AG04450 (cell line): ENCODE results near the gene AVP. TPM values are rescaled to one million over a fixed set of nuclear protein-coding genes. Genes with fewer than 3 reads are reported as not detected.

Experiments
- CTCF ChIA-PET: fragments of 300-600, 350-600 bp; formaldehyde crosslinking; extraction: SDS; loops from one replicate; lab custom pipeline; 2022; ENCODE audit warnings: antibody characterized with exemption, inconsistent platforms; lab: Charles Lee
- POLR2A ChIA-PET: fragments of 350-600 bp; formaldehyde crosslinking; extraction: SDS; loops from one replicate; lab custom pipeline; 2021; ENCODE audit warnings: antibody characterized with exemption, inconsistent platforms; lab: Yijun Ruan, JAX
- DNase-seq: peaks from one replicate; pipeline ENCODE4 v3.0.0-alpha.2; 2011; ENCODE audit warnings: low read depth, low spot score
- H3K27ac ChIP-seq: one replicate; pipeline ENCODE4 v1.5.1; 2012; ENCODE audit warnings: low read depth, low read length, control low read depth
- H3K27me3 ChIP-seq: one replicate; pipeline ENCODE4 v1.6.0; 2012; ENCODE audit warnings: low read length; ENCODE audit not compliant: control insufficient read depth, insufficient read depth
- H3K4me3 ChIP-seq: 2 replicates; pipeline ENCODE4 v1.5.1; 2011; ENCODE audit warnings: mild to moderate bottlenecking, low read depth, low read length, control low read depth
- H3K9me3 ChIP-seq: 2 replicates; pipeline ENCODE4 v1.5.1; 2012; ENCODE audit warnings: low read length; ENCODE audit not compliant: control insufficient read depth, insufficient read depth
- polyA minus RNA-seq: library from RNA; depleted of rRNA, polyadenylated mRNA; stranded (reverse); fragments of >200 nt; gene quantifications from 2 replicates; pipeline ENCODE4 v1.2.3, GENCODE V29; 2011; rRNA and poly(A)+ RNA removed
- polyA plus RNA-seq: library from polyadenylated mRNA; depleted of rRNA; stranded (reverse); fragments of >200 nt; gene quantifications from 2 replicates; pipeline ENCODE4 v1.2.3, GENCODE V29; 2011; rRNA removed
- TF ChIP-seq, protein P1 (sequence below): IDR thresholded peaks from 2 replicates; pipeline ENCODE4 v1.5.1; 2011; ENCODE audit warnings: low read depth, low read length, control low read depth, inconsistent platforms

AVP gene, protein sequence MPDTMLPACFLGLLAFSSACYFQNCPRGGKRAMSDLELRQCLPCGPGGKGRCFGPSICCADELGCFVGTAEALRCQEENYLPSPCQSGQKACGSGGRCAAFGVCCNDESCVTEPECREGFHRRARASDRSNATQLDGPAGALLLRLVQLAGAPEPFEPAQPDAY
- polyA plus RNA-seq, result not detected in 2 replicates
- not detected in 2 replicates for polyA minus RNA-seq

DNA sequence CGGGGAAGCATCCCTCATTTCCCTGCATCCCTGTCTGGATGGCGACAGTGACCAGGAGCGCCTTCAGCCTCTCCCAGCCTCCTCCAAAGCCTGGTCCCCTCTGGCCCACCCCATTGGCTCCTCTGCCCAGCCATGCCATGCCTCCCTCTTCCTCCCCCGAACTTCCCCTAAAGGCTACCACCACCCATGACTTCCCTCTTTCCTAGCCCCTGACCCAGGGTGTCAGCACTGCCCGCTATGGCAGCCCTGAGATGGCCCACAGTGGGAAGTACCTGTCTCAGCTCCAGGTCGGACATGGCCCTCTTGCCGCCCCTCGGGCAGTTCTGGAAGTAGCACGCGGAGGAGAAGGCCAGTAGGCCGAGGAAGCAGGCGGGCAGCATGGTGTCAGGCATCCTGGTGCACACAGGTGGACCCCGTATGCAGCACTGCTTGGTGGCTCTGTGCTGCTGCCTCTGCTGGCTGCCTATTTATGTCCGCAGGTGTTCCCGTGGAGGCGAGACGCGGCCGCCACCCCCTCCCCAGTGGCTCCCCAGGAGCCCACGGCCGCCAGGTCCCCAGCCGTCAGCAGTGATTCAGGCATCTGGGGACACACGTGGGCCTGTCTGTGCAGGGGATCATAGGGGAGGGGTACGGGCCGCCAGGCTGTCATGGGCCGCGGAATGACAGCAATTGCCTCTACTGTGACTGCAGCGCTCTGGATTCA is at the start of gene AVP:
AVP (minus strand) TSS at position 442 of the 703 bp plus-strand sequence; CDS start at position 392, 50 bp downstream.
- CTCF ChIA-PET, result no interaction called here
- Histone ChIP-seq H3K27ac (no peak within 1 kb of the TSS), H3K4me3 (no peak within 1 kb of the TSS), H3K9me3 (no peaks in the 10 kb centered on the region; the same call in 1 of the 2 replicates), H3K27me3 (peaks cover 49% of the 10 kb centered on the region)
- POLR2A ChIA-PET, result no interaction called here
- TF ChIP-seq, protein P1, sequence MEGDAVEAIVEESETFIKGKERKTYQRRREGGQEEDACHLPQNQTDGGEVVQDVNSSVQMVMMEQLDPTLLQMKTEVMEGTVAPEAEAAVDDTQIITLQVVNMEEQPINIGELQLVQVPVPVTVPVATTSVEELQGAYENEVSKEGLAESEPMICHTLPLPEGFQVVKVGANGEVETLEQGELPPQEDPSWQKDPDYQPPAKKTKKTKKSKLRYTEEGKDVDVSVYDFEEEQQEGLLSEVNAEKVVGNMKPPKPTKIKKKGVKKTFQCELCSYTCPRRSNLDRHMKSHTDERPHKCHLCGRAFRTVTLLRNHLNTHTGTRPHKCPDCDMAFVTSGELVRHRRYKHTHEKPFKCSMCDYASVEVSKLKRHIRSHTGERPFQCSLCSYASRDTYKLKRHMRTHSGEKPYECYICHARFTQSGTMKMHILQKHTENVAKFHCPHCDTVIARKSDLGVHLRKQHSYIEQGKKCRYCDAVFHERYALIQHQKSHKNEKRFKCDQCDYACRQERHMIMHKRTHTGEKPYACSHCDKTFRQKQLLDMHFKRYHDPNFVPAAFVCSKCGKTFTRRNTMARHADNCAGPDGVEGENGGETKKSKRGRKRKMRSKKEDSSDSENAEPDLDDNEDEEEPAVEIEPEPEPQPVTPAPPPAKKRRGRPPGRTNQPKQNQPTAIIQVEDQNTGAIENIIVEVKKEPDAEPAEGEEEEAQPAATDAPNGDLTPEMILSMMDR, result no peak
- DNase-seq, result no peak

DNA sequence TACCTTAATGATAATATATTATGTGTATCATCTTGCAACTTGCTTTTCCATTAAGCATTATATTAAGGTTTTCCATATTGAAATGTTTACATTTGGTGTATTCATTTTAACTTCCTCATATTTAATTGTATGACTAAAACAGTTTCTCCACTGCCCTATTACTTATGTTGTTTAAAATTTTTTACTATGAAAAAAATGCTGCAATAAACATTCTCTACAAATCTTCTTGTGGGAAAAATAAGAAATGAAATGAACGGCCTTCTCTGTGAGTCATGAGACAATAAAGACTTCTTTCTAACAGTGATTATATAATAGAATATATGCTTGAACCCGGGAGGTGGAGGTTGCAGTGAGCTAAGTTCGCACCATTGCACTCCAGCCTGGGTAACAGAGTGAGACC is 49.6 kb upstream of the AVP start:
- CTCF ChIA-PET, result interaction anchor here (0.8 kb wide), 1 partner anchor 18 kb away, joined by 3 read pairs; no protein-coding TSS in a partner anchor
- POLR2A ChIA-PET, result interaction anchor here (0.6 kb wide), 1 partner anchor 227 kb away, joined by 4 read pairs; no protein-coding TSS in a partner anchor
- H3K4me3 ChIP-seq, result no peak overlapping the region

DNA sequence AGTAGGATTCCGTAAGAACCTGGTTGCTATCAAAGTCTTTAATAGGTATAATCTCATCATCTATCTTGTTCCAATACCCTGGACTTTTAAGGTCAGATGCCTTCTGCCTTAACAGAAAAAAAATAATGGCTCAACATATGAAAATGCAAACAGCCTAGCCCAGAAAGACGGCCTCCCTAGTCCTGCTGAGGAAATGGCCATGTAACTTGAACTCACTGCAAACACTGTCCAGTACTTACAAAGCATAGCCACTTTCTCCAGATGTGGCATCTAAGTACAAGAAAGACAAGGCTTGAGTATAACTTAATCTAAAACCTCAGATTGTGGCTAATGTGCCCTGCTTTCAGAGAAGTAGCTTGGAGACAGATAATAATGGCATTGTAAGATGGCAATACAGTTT is 48.6 kb upstream of the AVP start:
- ChIA-PET CTCF (interaction anchor here (0.8 kb wide), 1 partner anchor 17 kb away, joined by 3 read pairs; no protein-coding TSS in a partner anchor), POLR2A (no interaction called here)
- DNase-seq, result peak; percentile 4
- Histone ChIP-seq H3K27ac (no peak overlapping the region), H3K27me3 (no peaks in the 10 kb centered on the region), H3K4me3 (no peak overlapping the region), H3K9me3 (no peaks in the 10 kb centered on the region)
- TF ChIP-seq, protein P1, result no peak

More for the DNA sequence above, 49.6 kb upstream of the AVP start:
- Histone ChIP-seq H3K9me3 (no peaks in the 10 kb centered on the region), H3K27ac (peak overlapping the region; percentile 31), H3K27me3 (no peaks in the 10 kb centered on the region)
- TF ChIP-seq, protein P1, result no peak
- DNase-seq, result peak; percentile 6

DNA sequence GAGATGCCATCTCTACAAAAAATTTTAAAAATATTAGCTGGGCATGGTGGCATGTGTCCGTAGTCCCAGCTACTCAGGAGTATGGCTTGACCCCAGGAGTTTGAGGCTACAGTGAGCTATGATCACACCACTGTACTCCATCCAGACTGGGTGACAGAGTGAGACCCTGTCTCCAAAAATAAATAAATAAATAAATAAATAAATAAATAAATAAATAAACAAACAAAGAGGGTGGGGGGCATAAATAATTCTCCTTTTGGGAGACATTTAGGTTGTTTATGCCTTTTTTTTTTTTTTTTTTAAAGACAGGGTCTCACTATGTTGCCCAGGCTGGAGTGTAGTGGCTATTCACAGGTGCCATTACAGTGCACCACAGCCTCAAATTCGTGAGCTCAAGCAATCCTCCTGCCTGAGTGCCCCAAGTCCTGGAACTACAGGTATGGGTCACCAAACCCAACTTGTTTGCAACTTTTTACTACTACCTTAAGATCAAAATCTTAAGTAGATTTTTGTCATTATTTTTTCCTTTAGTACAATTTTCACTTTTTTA is 45.6 kb upstream of the AVP start:
- Histone ChIP-seq H3K9me3 (peaks cover 7% of the 10 kb centered on the region), H3K27me3 (no peaks in the 10 kb centered on the region), H3K4me3 (no peak overlapping the region), H3K27ac (no peak overlapping the region)
- CTCF ChIA-PET, result interaction anchor here (0.6 to 1.9 kb wide), 4 partner anchors 12 to 76 kb away, joined by 3 to 7 read pairs (median 4); no protein-coding TSS in a partner anchor
- TF ChIP-seq, protein P1, result no peak
- POLR2A ChIA-PET, result no interaction called here
- no peak for DNase-seq
